K562 (cell line): ENCODE results near the gene ADGRB3. TPM values are rescaled to one million over a fixed set of nuclear protein-coding genes. Genes with fewer than 3 reads are reported as not detected.

Experiments used
- CTCF ChIP-seq, 3 experiments: IDR thresholded peaks in 2 of 3; conservative IDR thresholded peaks in 1 of 3; 2 replicates each; pipeline ENCODE4 v1.5.1; 2011 to 2012; ENCODE audit warnings: low read length in 3 of 3, mild to moderate bottlenecking in 3 of 3, control low read depth in 2 of 3, improper control_type of control experiment in 1 of 3, inconsistent platforms in 1 of 3, low read depth in 1 of 3, mixed read lengths in 1 of 3, moderate library complexity in 1 of 3; ENCODE audit not compliant: insufficient read depth in 2 of 3
- GABPB1 ChIP-seq: sonication (generic); formaldehyde crosslinking; IDR thresholded peaks from 2 replicates; pipeline ENCODE4 v1.8.0; 2022; ENCODE audit warnings: mild to moderate bottlenecking, missing genetic modification reagents
- TGIF2 ChIP-seq: sonication (generic); formaldehyde crosslinking; IDR thresholded peaks from 2 replicates; pipeline ENCODE4 v1.8.1; 2022; ENCODE audit warnings: mild to moderate bottlenecking, missing genetic modification reagents, moderate library complexity
- ZNF511 ChIP-seq: sonication (generic); formaldehyde crosslinking; IDR thresholded peaks from 2 replicates; pipeline ENCODE4 v1.8.0; 2022; ENCODE audit warnings: mild to moderate bottlenecking, missing genetic modification reagents
- polyA plus RNA-seq, 8 experiments: library from polyadenylated mRNA; depleted of rRNA in 4 of 8; stranded (reverse) in 5 of 8; unstranded in 3 of 8; fragments of >200 nt; fragmentation: Nextera tagmentation in 2 of 8; fragmentation: Illumina TruSeq in 1 of 8; extraction: Ambion mirVana in 2 of 8; extraction: Trizol in 1 of 8; gene quantifications; 2 replicates each; pipeline versions ENCODE4 v1.2.1 to v1.2.3, GENCODE V29; 2011 to 2014; ENCODE audit warnings: inconsistent platforms in 1 of 8, missing spikeins in 1 of 8
- total RNA-seq, 7 experiments: library from RNA; depleted of rRNA in 6 of 7; stranded (reverse); fragments of >200 nt in 6 of 7; fragmentation: Illumina TruSeq in 2 of 7; extraction: Trizol in 2 of 7; gene quantifications; 2 replicates each; pipeline versions ENCODE4 v1.2.1 to v1.2.3, GENCODE V29; 2011 to 2021; ENCODE audit warnings: low replicate concordance in 1 of 7
- TF ChIP-seq, protein P1 (sequence below): sonication (generic); formaldehyde crosslinking; IDR thresholded peaks from 2 replicates; pipeline ENCODE4 v1.8.1; 2023; ENCODE audit warnings: mild to moderate bottlenecking, missing genetic modification reagents, moderate library complexity

The ADGRB3 gene
- total and polyA plus RNA-seq, 9 of the 15 experiments (the other 6 are each of a cell fraction or from before 2014, with no cell fraction given), result 0.90 to 7.8 (median 2.4) TPM

- TF ChIP-seq CTCF (IDR thresholded peaks at IDR 0.05 in 2 of 3, conservative IDR thresholded peaks at IDR 0.05 in 1 of 3; ENCODE audit: insufficient read depth in 2 of 3, low read depth in 1 of 3, low read length in 3 of 3) (peak; percentile 78 to 93 (median 86)), GABPB1 (CRISPR knock-in tag) (no peak), ZNF511 (CRISPR knock-in tag) (no peak), TGIF2 (no peak)
- TF ChIP-seq, protein P1, sequence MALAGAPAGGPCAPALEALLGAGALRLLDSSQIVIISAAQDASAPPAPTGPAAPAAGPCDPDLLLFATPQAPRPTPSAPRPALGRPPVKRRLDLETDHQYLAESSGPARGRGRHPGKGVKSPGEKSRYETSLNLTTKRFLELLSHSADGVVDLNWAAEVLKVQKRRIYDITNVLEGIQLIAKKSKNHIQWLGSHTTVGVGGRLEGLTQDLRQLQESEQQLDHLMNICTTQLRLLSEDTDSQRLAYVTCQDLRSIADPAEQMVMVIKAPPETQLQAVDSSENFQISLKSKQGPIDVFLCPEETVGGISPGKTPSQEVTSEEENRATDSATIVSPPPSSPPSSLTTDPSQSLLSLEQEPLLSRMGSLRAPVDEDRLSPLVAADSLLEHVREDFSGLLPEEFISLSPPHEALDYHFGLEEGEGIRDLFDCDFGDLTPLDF (CRISPR knock-in tag), result no peak
- TF ChIP-seq, all 486 proteins: peak for 12
Measured at GRCh38 chr6:68778356-68779020, 143.4 kb downstream of the ADGRB3 start (continued).
